ENCODE data around the gene PRR3. TPM values are rescaled to one million over a fixed set of nuclear protein-coding genes. Genes with fewer than 3 reads are reported as not detected.

PRR3 gene
- total and polyA plus RNA-seq, 9 of the 15 experiments (the other 6 are each of a cell fraction or from before 2014, with no cell fraction given) = 23.5 to 59.6 (median 28.8) TPM

- peak; percentile 92 for TF ChIP-seq TBP (optimal IDR thresholded peaks at IDR 0.05; ENCODE audit: low read depth, low read length)
- no peak for TF ChIP-seq RHOXF2B (CRISPR knock-in tag; conservative IDR thresholded peaks at IDR 0.05)
- no peak for TF ChIP-seq NCOA2 (IDR thresholded peaks at IDR 0.05; ENCODE audit: partially characterized antibody in 2 of 2)
- peak; percentile 76 for TF ChIP-seq LEF1 (IDR thresholded peaks at IDR 0.05)
- peak; percentile 20 to 34; a peak in 1 of 4 replicates for TF ChIP-seq MLX (CRISPR knock-in tag; conservative IDR thresholded peaks at IDR 0.05)
- no peak for TF ChIP-seq SRSF1 (IDR thresholded peaks at IDR 0.05; ENCODE audit: low read depth, low read length)
- TF ChIP-seq NCOA1 (IDR thresholded peaks at IDR 0.05; ENCODE audit: low read depth) = peak; percentile 93
- no peak for TF ChIP-seq MBD1 (CRISPR knock-in tag; IDR thresholded peaks at IDR 0.05)
- TF ChIP-seq ZNF12 (CRISPR knock-in tag; IDR thresholded peaks at IDR 0.05) = peak; percentile 58; the same call in 1 of the 2 replicates
- peak; percentile 66; the same call in 1 of the 2 replicates for TF ChIP-seq ZFP91 (CRISPR knock-in tag; IDR thresholded peaks at IDR 0.05)
- peak; percentile 76; the same call in 1 of the 2 replicates for TF ChIP-seq BRD4 (IDR thresholded peaks at IDR 0.05)
- no peak for TF ChIP-seq SMARCC2 (IDR thresholded peaks at IDR 0.05; ENCODE audit: low read depth)
- TF ChIP-seq SREBF1 (IDR thresholded peaks at IDR 0.05; ENCODE audit: borderline replicate concordance, low read depth, low read length) = no peak
- no peak for TF ChIP-seq ZNF79 (CRISPR knock-in tag; IDR thresholded peaks at IDR 0.05; ENCODE audit: low read depth)
- TF ChIP-seq SREBF2 (CRISPR knock-in tag; IDR thresholded peaks at IDR 0.05) = no peak
- no peak for TF ChIP-seq RAD21 (CRISPR knock-in tag; conservative IDR thresholded peaks at IDR 0.05 in 1 of 2, IDR thresholded peaks at IDR 0.05 in 1 of 2)
- no peak for TF ChIP-seq IRF9 (tag; IDR thresholded peaks at IDR 0.05)
- no peak for TF ChIP-seq SP2 (IDR thresholded peaks at IDR 0.05; ENCODE audit: extremely low read depth, low read depth, low read length, poor library complexity, severe bottlenecking)
- peak; percentile 85 for TF ChIP-seq RNF2 (IDR thresholded peaks at IDR 0.05)
- TF ChIP-seq POLR2G (IDR thresholded peaks at IDR 0.05; ENCODE audit: low read depth, low read length) = peak; percentile 90
Measured at GRCh38 chr6:30556906-30557682, at the start of gene PRR3 (continued).
